ENCODE measurements around the gene BRCA2. TPM values are rescaled to one million over a fixed set of nuclear protein-coding genes. Genes with fewer than 3 reads are reported as not detected.

The BRCA2 gene
- total RNA-seq, 1 donor from 2014 or later, result 3.9 TPM

GRCh38 chr13:32316501-32316900, 1.2 kb downstream of the BRCA2 start:
- H3K4me3 ChIP-seq, result peak overlapping the region; percentile 59 to 92
- H3K27ac ChIP-seq, result no peak overlapping the region
- H3K27me3 ChIP-seq, result no peaks in the 10 kb centered on the region
- TF ChIP-seq POLR2A (IDR thresholded peaks at IDR 0.05), result no peak
- TF ChIP-seq POLR2AphosphoS5 (IDR thresholded peaks at IDR 0.05; ENCODE audit: insufficient read depth in 1 of 2, low read depth in 1 of 2), result no peak
- no peak for TF ChIP-seq CTCF (IDR thresholded peaks at IDR 0.05)
- no peaks in the 10 kb centered on the region for H3K9me3 ChIP-seq
- DNase-seq (ENCODE audit: extremely low spot score in 2 of 2), result no peak
- no peaks in the 10 kb centered on the region for H3K36me3 ChIP-seq
- peaks cover 6% of the 10 kb centered on the region for H3K4me1 ChIP-seq
- intact Hi-C loops (cut with DNase I), result loop anchor here (10.0 kb wide), 1 partner anchor 412 kb away; no protein-coding TSS in a partner anchor

- H3K36me3 ChIP-seq, result no peaks in the 10 kb centered on the region
- TF ChIP-seq POLR2A (IDR thresholded peaks at IDR 0.05), result no peak
- no peak for TF ChIP-seq CTCF (IDR thresholded peaks at IDR 0.05)
- TF ChIP-seq POLR2AphosphoS5 (IDR thresholded peaks at IDR 0.05; ENCODE audit: insufficient read depth in 1 of 2, low read depth in 1 of 2), result no peak
Measured at GRCh38 chr13:32317716-32318465, 2.6 kb downstream of the BRCA2 start.

GRCh38 chr13:32320528-32320927, 5.2 kb downstream of the BRCA2 start:
- H3K27me3 ChIP-seq, result no peaks in the 10 kb centered on the region
- no peaks in the 10 kb centered on the region for H3K36me3 ChIP-seq
- no peak for TF ChIP-seq CTCF (IDR thresholded peaks at IDR 0.05)
- TF ChIP-seq POLR2A (IDR thresholded peaks at IDR 0.05), result no peak
- TF ChIP-seq POLR2AphosphoS5 (IDR thresholded peaks at IDR 0.05; ENCODE audit: insufficient read depth in 1 of 2, low read depth in 1 of 2), result no peak
- H3K4me3 ChIP-seq, result no peak overlapping the region
- no peaks in the 10 kb centered on the region for H3K4me1 ChIP-seq
- no peak overlapping the region for H3K27ac ChIP-seq
- no peaks in the 10 kb centered on the region for H3K9me3 ChIP-seq
- no peak for DNase-seq (ENCODE audit: extremely low spot score in 2 of 2)
- intact Hi-C loops (cut with DNase I), result no loop called here

More at GRCh38 chr13:32317716-32318465, 2.6 kb downstream of the BRCA2 start:
- H3K4me1 ChIP-seq, result peaks cover 6% of the 10 kb centered on the region
- no peak overlapping the region for H3K27ac ChIP-seq
- H3K27me3 ChIP-seq, result no peaks in the 10 kb centered on the region
- intact Hi-C loops (cut with DNase I), result loop anchor here (10.0 kb wide), 1 partner anchor 413 kb away; no protein-coding TSS in a partner anchor
- H3K4me3 ChIP-seq, result no peak overlapping the region
- H3K9me3 ChIP-seq, result no peaks in the 10 kb centered on the region
- no peak for DNase-seq (ENCODE audit: extremely low spot score in 2 of 2)

GRCh38 chr13:32323912-32324311, 8.6 kb downstream of the BRCA2 start:
- TF ChIP-seq POLR2AphosphoS5 (IDR thresholded peaks at IDR 0.05; ENCODE audit: insufficient read depth in 1 of 2, low read depth in 1 of 2), result no peak
- TF ChIP-seq POLR2A (IDR thresholded peaks at IDR 0.05), result no peak
- no peak for TF ChIP-seq CTCF (IDR thresholded peaks at IDR 0.05)
- Histone ChIP-seq H3K4me1 (no peaks in the 10 kb centered on the region), H3K4me3 (no peak overlapping the region), H3K9me3 (no peaks in the 10 kb centered on the region), H3K27me3 (no peaks in the 10 kb centered on the region), H3K36me3 (no peaks in the 10 kb centered on the region), H3K27ac (no peak overlapping the region)
- no peak for DNase-seq (ENCODE audit: extremely low spot score in 2 of 2)
- intact Hi-C loops (cut with DNase I), result no loop called here

- Histone ChIP-seq H3K27me3 (no peaks in the 10 kb centered on the region), H3K27ac (no peak overlapping the region), H3K4me3 (no peak overlapping the region), H3K4me1 (no peaks in the 10 kb centered on the region), H3K9me3 (no peaks in the 10 kb centered on the region), H3K36me3 (no peaks in the 10 kb centered on the region)
- intact Hi-C loops (cut with DNase I), result no loop called here
- TF ChIP-seq POLR2A (IDR thresholded peaks at IDR 0.05), result no peak
- TF ChIP-seq CTCF (IDR thresholded peaks at IDR 0.05), result no peak
- TF ChIP-seq POLR2AphosphoS5 (IDR thresholded peaks at IDR 0.05; ENCODE audit: insufficient read depth in 1 of 2, low read depth in 1 of 2), result no peak
- no peak for DNase-seq (ENCODE audit: extremely low spot score in 2 of 2)
Measured at GRCh38 chr13:32330441-32330840, 15.1 kb downstream of the BRCA2 start.

Data from vagina (tissue), 2 donors.